ENCODE results near the gene UGT8. TPM values are rescaled to one million over a fixed set of nuclear protein-coding genes. Genes with fewer than 3 reads are reported as not detected.
"Not testable (repeated sequence)": the region's sequence is repeated elsewhere in the genome, so short reads cannot be mapped to it uniquely, and the experiment has no call there.

The UGT8 gene
- total RNA-seq, 2 experiments from 2014 or later: 0.40 to 0.53 TPM

DNA sequence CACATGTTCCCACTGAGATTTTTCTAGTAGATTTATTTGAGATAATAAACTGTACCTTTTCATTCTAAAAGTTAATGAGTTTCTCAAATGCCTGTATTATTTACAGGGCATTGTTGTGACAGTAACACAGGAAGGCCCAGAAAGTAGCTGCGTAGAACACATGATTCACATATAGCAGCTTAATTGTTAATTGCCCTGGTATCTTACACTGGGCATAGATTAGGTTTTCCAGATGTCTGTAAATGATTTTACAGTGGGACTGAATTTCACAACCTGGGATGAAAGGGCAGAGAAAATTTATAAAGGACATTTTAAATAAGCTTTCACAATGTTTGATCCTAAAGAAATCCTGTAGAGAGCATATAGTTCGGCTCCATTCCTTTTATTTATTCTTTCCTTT, 27.6 kb downstream of the UGT8 start:
- CTCF ChIA-PET: no interaction called here
- no peak overlapping the region for H3K27ac Mint-ChIP-seq
- H3K4me3 Mint-ChIP-seq: no peak overlapping the region
- DNase-seq: no peak
- no peaks in the 10 kb centered on the region for H3K27me3 Mint-ChIP-seq
- H3K9me3 Mint-ChIP-seq: no peaks in the 10 kb centered on the region
- intact Hi-C loops (cut with micrococcal nuclease): no loop called here
- POLR2A ChIA-PET: no interaction called here
- no peaks in the 10 kb centered on the region for H3K36me3 Mint-ChIP-seq
- H3K4me1 Mint-ChIP-seq (ENCODE audit: low read depth): no peaks in the 10 kb centered on the region

DNA sequence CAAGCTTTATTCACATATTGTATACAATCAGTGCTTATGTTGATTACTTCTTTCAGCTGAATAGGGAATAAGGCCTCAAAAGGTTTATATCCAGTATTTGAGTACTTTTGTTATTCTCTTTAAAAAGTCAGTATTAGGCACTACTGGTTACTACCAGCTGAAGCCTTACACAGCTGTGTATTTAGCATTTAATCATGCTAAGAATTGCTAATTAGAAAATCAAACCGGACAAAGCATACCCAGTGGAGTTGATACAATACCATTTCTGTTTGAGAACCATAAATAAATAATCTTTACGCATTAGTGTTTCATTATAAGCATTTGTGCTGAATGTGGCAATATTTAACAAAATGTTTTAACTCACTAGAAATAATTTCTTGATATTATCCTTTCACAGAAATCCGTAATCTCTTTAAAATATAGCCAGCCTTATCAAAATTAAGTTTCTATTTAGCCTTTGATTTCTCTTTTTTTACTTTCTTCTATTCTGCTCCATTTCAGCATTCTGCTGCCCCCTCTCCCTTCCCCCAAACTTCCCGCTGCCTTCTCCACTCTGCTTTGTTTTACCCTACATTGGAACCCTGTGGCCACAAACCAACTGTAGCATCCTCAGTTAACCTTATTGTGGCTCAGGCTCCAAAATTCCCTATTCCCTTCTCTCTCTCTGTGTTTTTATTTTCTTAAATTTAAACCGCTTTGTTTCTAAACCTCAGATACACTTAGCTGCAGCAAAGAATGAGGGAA, 37.8 kb downstream of the UGT8 start:
- no peak overlapping the region for H3K4me3 Mint-ChIP-seq
- ChIA-PET POLR2A (no interaction called here), CTCF (no interaction called here)
- H3K27me3 Mint-ChIP-seq: no peaks in the 10 kb centered on the region
- no peak overlapping the region for H3K27ac Mint-ChIP-seq
- H3K4me1 Mint-ChIP-seq (ENCODE audit: low read depth): no peaks in the 10 kb centered on the region
- no peak for DNase-seq
- intact Hi-C loops (cut with micrococcal nuclease): no loop called here
- no peaks in the 10 kb centered on the region for H3K9me3 Mint-ChIP-seq
- H3K36me3 Mint-ChIP-seq: no peaks in the 10 kb centered on the region

DNA sequence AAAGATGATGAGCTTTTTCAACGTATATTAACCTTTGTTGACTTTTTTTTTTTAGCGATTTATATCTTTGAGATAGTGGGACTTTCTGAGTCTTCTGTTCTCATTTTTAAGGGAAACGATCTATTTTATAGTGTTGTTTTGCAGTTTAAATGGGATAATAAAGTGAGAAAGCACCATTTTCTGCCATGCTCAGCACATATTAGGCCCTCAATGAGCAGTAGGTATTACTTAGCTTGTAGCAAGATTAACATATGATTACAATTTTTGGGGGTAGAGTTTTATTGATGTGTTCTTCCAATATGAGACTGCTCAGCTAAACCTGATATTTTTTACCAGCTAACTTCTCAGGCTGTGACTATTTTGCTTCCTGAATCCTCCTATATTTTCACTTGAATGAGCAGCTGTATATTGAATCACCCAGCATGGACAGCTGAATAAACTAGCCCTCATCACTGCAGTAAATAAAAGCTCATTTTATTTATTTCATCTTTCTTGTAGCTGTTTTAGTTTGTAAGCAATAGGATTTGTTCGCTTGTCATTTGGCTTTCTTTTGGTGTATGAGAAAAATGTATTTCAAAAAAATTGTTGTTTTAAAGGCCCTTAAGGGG, 43.7 kb downstream of the UGT8 start:
- no peak for DNase-seq
- no peak overlapping the region for H3K27ac Mint-ChIP-seq
- intact Hi-C loops (cut with micrococcal nuclease): no loop called here
- ChIA-PET POLR2A (no interaction called here), CTCF (interaction anchor here (0.8 to 0.9 kb wide), 2 partner anchors 43 to 257 kb away, joined by 3 read pairs; no protein-coding TSS in a partner anchor)
- H3K9me3 Mint-ChIP-seq: no peaks in the 10 kb centered on the region
- no peaks in the 10 kb centered on the region for H3K4me1 Mint-ChIP-seq (ENCODE audit: low read depth)
- H3K4me3 Mint-ChIP-seq: no peak overlapping the region
- no peaks in the 10 kb centered on the region for H3K27me3 Mint-ChIP-seq
- H3K36me3 Mint-ChIP-seq: no peaks in the 10 kb centered on the region

DNA sequence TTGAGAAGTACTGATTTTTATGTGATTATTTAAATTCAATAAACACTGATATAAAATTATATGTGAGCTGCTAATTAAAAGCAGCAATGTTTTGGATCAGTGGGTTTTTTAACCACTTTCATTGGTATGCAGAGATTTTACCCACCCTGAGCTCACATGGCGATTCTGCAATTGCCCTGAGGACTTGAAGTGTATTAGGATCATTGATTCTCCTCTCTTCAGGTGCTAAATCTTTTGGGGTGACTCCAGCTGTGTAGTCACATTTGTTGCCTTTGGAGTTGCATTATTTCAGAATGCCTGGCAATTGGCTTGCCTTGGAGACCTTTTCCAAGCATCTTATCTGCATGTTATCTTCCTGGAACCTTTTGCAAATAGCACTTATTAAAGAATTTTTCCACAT, 51.3 kb downstream of the UGT8 start:
- peaks cover 3% of the 10 kb centered on the region for H3K27me3 Mint-ChIP-seq
- ChIA-PET CTCF (interaction anchor here (0.8 kb wide), 1 partner anchor 9 kb away, joined by 3 read pairs; no protein-coding TSS in a partner anchor), POLR2A (no interaction called here)
- intact Hi-C loops (cut with micrococcal nuclease): no loop called here
- no peaks in the 10 kb centered on the region for H3K9me3 Mint-ChIP-seq
- no peak overlapping the region for H3K4me3 Mint-ChIP-seq
- no peak overlapping the region for H3K27ac Mint-ChIP-seq
- DNase-seq: no peak
- no peaks in the 10 kb centered on the region for H3K4me1 Mint-ChIP-seq (ENCODE audit: low read depth)
- H3K36me3 Mint-ChIP-seq: no peaks in the 10 kb centered on the region

DNA sequence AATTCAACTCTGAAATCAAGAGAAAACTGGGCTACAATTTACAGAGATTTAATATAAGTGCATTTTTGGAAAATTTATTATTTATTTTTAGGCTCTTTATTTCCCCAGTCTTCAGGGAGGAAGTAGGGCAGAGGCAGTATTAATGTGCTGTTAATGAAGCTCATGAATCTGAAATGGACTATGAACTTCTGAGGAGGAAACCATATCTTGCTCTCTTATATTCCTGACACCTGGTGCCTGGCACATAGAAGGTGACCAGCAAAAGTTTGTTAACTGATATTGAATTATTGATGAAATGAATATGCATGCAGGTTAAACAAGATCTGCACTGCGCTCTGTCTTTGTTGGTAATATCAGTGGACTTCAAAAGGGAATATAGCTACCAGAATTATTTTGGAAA, 55.1 kb downstream of the UGT8 start:
- intact Hi-C loops (cut with micrococcal nuclease): no loop called here
- H3K27ac Mint-ChIP-seq: no peak overlapping the region
- no peak for DNase-seq
- no peaks in the 10 kb centered on the region for H3K36me3 Mint-ChIP-seq
- H3K4me3 Mint-ChIP-seq: no peak overlapping the region
- ChIA-PET POLR2A (no interaction called here), CTCF (interaction anchor here (0.6 to 1.5 kb wide), 2 partner anchors 266 to 269 kb away, joined by 3 to 4 read pairs; no protein-coding TSS in a partner anchor)
- peaks cover 3% of the 10 kb centered on the region for H3K27me3 Mint-ChIP-seq
- H3K9me3 Mint-ChIP-seq: no peaks in the 10 kb centered on the region
- H3K4me1 Mint-ChIP-seq (ENCODE audit: low read depth): no peaks in the 10 kb centered on the region

DNA sequence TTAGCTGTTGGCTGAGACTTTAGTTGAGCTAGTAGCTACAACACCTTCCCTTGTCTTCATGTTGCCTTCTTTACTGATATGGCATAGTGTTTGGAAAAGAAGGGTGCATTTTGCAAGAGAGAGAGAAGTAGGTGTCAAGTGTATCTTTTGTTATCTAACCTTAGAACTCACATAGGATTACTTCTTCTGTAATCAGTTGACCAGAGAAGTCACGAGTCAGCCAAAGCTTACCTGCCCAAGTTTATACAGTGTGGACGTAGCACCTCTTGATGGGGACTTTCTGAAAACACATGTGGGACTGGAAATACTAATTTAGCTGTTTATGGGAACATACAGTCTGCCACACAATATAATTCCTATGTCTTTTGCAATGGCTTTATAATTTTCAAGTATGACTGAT, 56.0 kb downstream of the UGT8 start:
- CTCF ChIA-PET: interaction anchor here (1.4 to 1.5 kb wide), 2 partner anchors 267 to 270 kb away, joined by 4 to 6 read pairs; no protein-coding TSS in a partner anchor
- H3K27me3 Mint-ChIP-seq: peaks cover 6% of the 10 kb centered on the region
- DNase-seq: no peak
- H3K4me1 Mint-ChIP-seq (ENCODE audit: low read depth): no peaks in the 10 kb centered on the region
- no peaks in the 10 kb centered on the region for H3K36me3 Mint-ChIP-seq
- no peak overlapping the region for H3K27ac Mint-ChIP-seq
- intact Hi-C loops (cut with micrococcal nuclease): no loop called here
- H3K4me3 Mint-ChIP-seq: no peak overlapping the region
- POLR2A ChIA-PET: no interaction called here
- no peaks in the 10 kb centered on the region for H3K9me3 Mint-ChIP-seq

DNA sequence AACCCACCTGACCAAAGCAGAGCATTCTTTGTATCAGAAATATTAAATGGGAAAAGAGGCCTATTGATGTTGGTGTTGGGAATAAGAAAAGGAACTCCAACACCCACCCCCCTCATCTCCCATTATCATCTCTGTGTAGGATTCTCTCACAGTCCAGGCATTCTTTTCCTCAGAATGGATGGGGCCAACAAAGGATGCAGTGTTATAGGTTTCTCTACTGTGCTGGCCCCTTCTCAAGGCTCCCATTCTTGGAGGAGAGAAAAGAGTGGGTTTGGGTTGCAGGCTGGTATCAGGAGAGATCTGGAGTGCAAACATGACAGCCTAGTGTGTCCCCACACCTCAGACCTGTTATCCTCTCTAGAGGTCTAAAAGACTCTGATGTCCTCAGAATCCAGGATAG, 59.6 kb downstream of the UGT8 start:
- Mint-ChIP-seq H3K27me3 (peaks cover 12% of the 10 kb centered on the region), H3K4me3 (no peak overlapping the region), H3K9me3 (no peaks in the 10 kb centered on the region), H3K27ac (no peak overlapping the region), H3K36me3 (no peaks in the 10 kb centered on the region), H3K4me1 (ENCODE audit: low read depth) (no peaks in the 10 kb centered on the region)
- ChIA-PET POLR2A (no interaction called here), CTCF (interaction anchor here (1.3 kb wide), 1 partner anchor 270 kb away, joined by 16 read pairs; no protein-coding TSS in a partner anchor)
- intact Hi-C loops (cut with micrococcal nuclease): no loop called here
- DNase-seq: no peak

DNA sequence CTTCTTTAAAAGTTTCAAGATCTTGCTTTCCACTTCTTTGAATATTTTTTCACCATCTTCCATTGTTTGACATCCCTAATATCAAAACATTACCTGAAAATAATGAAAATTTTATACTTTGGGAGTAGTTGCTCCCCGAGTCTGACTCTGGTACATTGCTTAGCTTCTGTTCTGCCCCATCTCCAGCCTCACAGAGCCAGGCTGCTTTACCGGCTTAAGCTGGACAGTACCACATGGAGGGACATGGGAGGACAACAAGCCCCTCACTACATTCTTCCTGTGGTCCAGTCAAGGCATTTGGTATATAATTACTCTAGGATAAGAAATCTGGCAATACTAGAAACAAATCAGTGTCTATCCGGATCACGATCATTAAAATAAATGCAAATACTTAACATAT, 60.2 kb downstream of the UGT8 start:
- Mint-ChIP-seq H3K27me3 (peaks cover 13% of the 10 kb centered on the region), H3K36me3 (no peaks in the 10 kb centered on the region), H3K9me3 (no peaks in the 10 kb centered on the region), H3K4me1 (ENCODE audit: low read depth) (no peaks in the 10 kb centered on the region), H3K4me3 (no peak overlapping the region), H3K27ac (no peak overlapping the region)
- DNase-seq: no peak
- POLR2A ChIA-PET: no interaction called here
- intact Hi-C loops (cut with micrococcal nuclease): loop anchor here (1.0 kb wide), 1 partner anchor 272 kb away; no protein-coding TSS in a partner anchor
- CTCF ChIA-PET: interaction anchor here (0.6 to 1.3 kb wide), 2 partner anchors 9 to 271 kb away, joined by 3 to 16 read pairs; no protein-coding TSS in a partner anchor

DNA sequence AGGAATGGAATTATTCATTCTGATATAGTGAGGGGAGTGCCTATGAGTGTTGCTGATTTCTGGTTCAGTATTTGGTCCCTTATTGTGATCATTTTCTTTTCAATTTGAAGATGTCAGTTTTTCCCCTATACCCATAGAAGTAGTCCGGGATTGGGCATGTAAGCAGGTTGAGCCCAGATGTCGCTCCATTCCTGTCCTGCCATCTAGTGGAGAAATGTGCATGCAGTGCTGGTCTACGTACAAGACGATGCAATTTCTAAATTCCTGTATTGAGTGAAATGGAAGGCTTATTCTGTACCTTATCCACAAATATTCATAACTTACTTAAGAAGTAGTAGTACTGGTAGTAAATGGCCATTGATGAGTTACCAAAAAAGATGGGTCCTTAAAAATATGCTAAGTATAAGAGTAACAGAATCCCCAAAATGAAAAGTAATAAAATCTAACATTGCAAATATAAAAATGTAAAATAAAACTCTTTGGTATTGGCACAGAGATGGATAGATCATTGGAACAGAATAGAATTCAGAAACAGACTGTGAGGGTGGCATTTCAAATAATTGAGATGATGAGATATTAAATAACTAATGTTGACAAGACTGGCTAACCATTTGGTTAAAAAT, 60.9 kb downstream of the UGT8 start:
- POLR2A ChIA-PET: no interaction called here
- H3K4me1 Mint-ChIP-seq (ENCODE audit: low read depth): no peaks in the 10 kb centered on the region
- no peaks in the 10 kb centered on the region for H3K36me3 Mint-ChIP-seq
- no peaks in the 10 kb centered on the region for H3K9me3 Mint-ChIP-seq
- intact Hi-C loops (cut with micrococcal nuclease): loop anchor here (1.0 kb wide), 1 partner anchor 273 kb away; no protein-coding TSS in a partner anchor
- peaks cover 14% of the 10 kb centered on the region for H3K27me3 Mint-ChIP-seq
- no peak overlapping the region for H3K27ac Mint-ChIP-seq
- no peak overlapping the region for H3K4me3 Mint-ChIP-seq
- CTCF ChIA-PET: interaction anchor here (0.6 to 1.3 kb wide), 3 partner anchors 10 to 272 kb away, joined by 3 to 16 read pairs (median 3); no protein-coding TSS in a partner anchor
- peak; percentile 50 for DNase-seq

DNA sequence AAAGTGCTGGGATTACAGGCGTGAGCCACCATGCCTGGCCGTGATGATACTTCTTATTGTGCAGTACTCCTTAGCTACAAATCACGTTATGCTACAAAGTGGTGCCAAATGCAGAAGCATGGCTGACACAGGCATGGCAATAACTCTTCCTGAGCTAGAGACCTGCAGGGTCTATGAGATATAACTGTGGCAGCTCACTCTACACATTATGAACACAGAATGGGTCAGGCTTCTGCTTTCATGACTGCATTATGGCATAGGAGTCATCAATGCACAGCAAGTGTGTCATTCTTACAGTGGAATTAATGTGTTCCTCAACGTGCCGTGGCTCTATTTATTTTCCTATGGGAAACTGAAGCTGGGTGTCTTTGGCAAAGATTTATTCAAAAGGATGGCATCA, 64.5 kb downstream of the UGT8 start:
- H3K4me1 Mint-ChIP-seq (ENCODE audit: low read depth): no peaks in the 10 kb centered on the region
- ChIA-PET CTCF (interaction anchor here (1.1 to 1.5 kb wide), 2 partner anchors 11 to 278 kb away, joined by 4 to 7 read pairs; no protein-coding TSS in a partner anchor), POLR2A (no interaction called here)
- no peak for DNase-seq
- intact Hi-C loops (cut with micrococcal nuclease): no loop called here
- H3K27ac Mint-ChIP-seq: no peak overlapping the region
- H3K9me3 Mint-ChIP-seq: no peaks in the 10 kb centered on the region
- H3K4me3 Mint-ChIP-seq: no peak overlapping the region
- H3K27me3 Mint-ChIP-seq: peaks cover 23% of the 10 kb centered on the region
- no peaks in the 10 kb centered on the region for H3K36me3 Mint-ChIP-seq

DNA sequence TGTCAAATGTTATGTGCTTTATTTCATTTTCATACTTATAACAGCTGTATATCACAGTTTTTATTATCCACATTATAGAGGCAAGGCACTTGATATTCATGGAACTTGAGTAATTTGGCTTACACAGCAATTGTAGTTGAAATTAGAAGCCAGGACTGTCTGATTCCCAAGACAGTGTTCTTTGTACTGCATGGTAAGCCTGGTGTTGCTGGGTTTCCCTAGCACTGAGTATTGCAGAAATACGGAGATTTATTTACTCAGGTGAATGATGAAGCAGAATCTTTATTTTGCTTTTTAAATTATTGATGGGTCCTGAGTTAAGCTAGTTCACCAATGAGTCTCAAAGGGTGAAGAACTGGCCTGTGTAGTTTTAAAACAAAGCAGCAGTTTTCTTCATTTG, 70.0 kb downstream of the UGT8 start:
- POLR2A ChIA-PET: no interaction called here
- H3K27ac Mint-ChIP-seq: no peak overlapping the region
- H3K27me3 Mint-ChIP-seq: peaks cover 13% of the 10 kb centered on the region
- intact Hi-C loops (cut with micrococcal nuclease): no loop called here
- H3K4me1 Mint-ChIP-seq (ENCODE audit: low read depth): no peaks in the 10 kb centered on the region
- CTCF ChIA-PET: no interaction called here
- H3K36me3 Mint-ChIP-seq: no peaks in the 10 kb centered on the region
- H3K4me3 Mint-ChIP-seq: no peak overlapping the region
- DNase-seq: no peak
- no peaks in the 10 kb centered on the region for H3K9me3 Mint-ChIP-seq

DNA sequence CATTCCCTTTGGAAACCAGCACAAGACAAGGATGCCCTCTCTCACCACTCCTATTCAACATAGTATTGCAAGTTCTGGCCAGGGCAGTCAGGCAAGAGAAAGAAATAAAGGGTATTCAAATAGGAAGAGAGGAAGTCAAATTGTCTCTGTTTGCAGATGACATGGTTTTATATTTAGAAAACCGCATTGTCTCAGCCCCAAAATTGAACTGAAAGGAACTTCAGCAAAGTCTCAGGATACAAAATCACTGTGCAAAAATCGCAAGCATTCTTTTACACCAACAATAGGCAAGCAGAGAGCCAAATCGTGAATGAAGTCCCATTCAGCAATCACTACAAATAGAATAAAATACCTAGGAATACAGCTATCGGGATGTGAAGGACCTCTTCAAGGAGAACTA, 72.1 kb downstream of the UGT8 start:
- intact Hi-C loops (cut with micrococcal nuclease); POLR2A ChIA-PET; H3K27ac Mint-ChIP-seq; DNase-seq; H3K36me3 Mint-ChIP-seq; H3K4me1 Mint-ChIP-seq (ENCODE audit: low read depth); H3K27me3 Mint-ChIP-seq; H3K9me3 Mint-ChIP-seq; H3K4me3 Mint-ChIP-seq; CTCF ChIA-PET: not testable (repeated sequence)

Data from activated CD4-positive, alpha-beta memory T cell treated with anti-CD3 and anti-CD28 coated beads for 36 hours (primary cell).